ENCODE data around the gene CDH23. TPM values are rescaled to one million over a fixed set of nuclear protein-coding genes. Genes with fewer than 3 reads are reported as not detected.

The CDH23 gene
- total and polyA plus RNA-seq, 10 of the 15 experiments (the other 5 are each of a cell fraction or from before 2014, with no cell fraction given): 0.09 to 0.40 (median 0.15) TPM; not detected in 1

DNA sequence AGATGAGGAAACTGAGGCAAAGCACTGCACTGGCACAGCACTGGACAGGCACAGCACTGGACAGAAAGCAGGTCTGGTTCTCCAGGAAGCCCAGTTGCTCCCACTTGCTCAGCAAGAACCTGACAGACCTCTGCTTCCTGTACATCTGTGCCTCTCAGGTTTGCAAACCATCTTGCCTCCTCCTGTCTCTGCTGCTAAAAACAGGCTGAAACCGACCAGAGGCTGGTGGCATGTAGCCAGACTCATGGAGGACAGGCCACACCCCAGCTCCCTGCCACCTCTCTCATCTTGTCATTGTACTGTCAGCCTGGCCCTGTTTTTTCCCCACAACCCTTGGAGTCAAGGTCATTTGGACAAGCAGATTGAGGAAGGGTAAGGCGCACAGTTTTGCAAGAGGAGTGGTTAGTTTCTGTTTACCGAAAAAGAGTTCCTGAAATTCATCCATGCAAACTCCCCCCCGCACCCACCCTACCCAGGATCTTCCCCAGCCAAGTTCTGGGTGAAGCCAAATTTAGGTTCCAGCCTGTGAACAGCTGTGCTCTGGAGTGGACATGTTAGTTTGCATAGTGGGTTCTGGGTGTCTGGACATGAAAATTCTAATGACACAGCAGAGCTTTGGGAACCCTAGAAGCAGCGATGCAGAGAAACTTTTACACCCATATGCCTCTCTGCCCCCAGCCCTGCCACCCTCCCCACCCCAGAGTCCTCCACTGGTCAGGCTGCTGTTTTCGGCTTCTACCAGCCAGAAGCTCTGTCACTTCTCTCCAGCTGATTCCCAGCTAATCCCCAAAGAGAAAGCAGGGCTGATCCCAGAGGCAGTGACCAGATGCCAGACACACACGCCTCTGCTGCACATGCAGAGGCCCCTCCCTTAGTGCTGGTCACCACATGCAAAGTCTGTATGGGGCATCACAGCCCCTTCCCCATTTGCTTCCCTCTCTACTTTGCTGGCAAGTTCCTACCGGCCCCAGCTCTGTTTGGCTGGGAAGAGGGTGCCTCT, 331.3 kb downstream of the CDH23 start (continued):
- TF ChIP-seq, protein P1, sequence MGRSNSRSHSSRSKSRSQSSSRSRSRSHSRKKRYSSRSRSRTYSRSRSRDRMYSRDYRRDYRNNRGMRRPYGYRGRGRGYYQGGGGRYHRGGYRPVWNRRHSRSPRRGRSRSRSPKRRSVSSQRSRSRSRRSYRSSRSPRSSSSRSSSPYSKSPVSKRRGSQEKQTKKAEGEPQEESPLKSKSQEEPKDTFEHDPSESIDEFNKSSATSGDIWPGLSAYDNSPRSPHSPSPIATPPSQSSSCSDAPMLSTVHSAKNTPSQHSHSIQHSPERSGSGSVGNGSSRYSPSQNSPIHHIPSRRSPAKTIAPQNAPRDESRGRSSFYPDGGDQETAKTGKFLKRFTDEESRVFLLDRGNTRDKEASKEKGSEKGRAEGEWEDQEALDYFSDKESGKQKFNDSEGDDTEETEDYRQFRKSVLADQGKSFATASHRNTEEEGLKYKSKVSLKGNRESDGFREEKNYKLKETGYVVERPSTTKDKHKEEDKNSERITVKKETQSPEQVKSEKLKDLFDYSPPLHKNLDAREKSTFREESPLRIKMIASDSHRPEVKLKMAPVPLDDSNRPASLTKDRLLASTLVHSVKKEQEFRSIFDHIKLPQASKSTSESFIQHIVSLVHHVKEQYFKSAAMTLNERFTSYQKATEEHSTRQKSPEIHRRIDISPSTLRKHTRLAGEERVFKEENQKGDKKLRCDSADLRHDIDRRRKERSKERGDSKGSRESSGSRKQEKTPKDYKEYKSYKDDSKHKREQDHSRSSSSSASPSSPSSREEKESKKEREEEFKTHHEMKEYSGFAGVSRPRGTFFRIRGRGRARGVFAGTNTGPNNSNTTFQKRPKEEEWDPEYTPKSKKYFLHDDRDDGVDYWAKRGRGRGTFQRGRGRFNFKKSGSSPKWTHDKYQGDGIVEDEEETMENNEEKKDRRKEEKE (IDR thresholded peaks at IDR 0.05): no peak
- TF ChIP-seq MTA3 (IDR thresholded peaks at IDR 0.05; ENCODE audit: borderline replicate concordance, low read length) (no peak), TAF1 (IDR thresholded peaks at IDR 0.05; ENCODE audit: borderline replicate concordance, low read depth, low read length) (no peak), BCL11A (IDR thresholded peaks at IDR 0.05; ENCODE audit: low read depth, low read length) (no peak), SUPT20H (IDR thresholded peaks at IDR 0.05; ENCODE audit: borderline replicate concordance, control insufficient read depth, low read depth, low read length) (no peak), ZNF274 (IDR thresholded peaks at IDR 0.05; ENCODE audit: insufficient read depth, insufficient read length) (no peak), ZNF207 (IDR thresholded peaks at IDR 0.05; ENCODE audit: borderline replicate concordance) (no peak), ZNF384 (IDR thresholded peaks at IDR 0.05; ENCODE audit: borderline replicate concordance, low read depth, low read length) (no peak), MYC (IDR thresholded peaks at IDR 0.05; ENCODE audit: insufficient read depth, insufficient read length, insufficient replicate concordance, low read length, severe bottlenecking) (no peak), RAD21 (IDR thresholded peaks at IDR 0.05; ENCODE audit: insufficient read depth, low read depth, low read length) (no peak), KLF5 (IDR thresholded peaks at IDR 0.05; ENCODE audit: partially characterized antibody) (no peak), FOS (IDR thresholded peaks at IDR 0.05; ENCODE audit: borderline replicate concordance, extremely low read depth, insufficient read length) (no peak), ZNF622 (IDR thresholded peaks at IDR 0.05) (no peak), PAX5 (IDR thresholded peaks at IDR 0.05; ENCODE audit: borderline replicate concordance, low read depth, low read length) (no peak; the same call in 1 of the 2 replicates), POU2F2 (IDR thresholded peaks at IDR 0.05; ENCODE audit: borderline replicate concordance, low read depth, low read length) (0 out of 3 replicates have a peak, but pooled peaks have one; percentile 11), KAT2A (conservative IDR thresholded peaks at IDR 0.05; ENCODE audit: control insufficient read depth, low read depth, low read length) (no peak)
- TF ChIP-seq, protein P2, sequence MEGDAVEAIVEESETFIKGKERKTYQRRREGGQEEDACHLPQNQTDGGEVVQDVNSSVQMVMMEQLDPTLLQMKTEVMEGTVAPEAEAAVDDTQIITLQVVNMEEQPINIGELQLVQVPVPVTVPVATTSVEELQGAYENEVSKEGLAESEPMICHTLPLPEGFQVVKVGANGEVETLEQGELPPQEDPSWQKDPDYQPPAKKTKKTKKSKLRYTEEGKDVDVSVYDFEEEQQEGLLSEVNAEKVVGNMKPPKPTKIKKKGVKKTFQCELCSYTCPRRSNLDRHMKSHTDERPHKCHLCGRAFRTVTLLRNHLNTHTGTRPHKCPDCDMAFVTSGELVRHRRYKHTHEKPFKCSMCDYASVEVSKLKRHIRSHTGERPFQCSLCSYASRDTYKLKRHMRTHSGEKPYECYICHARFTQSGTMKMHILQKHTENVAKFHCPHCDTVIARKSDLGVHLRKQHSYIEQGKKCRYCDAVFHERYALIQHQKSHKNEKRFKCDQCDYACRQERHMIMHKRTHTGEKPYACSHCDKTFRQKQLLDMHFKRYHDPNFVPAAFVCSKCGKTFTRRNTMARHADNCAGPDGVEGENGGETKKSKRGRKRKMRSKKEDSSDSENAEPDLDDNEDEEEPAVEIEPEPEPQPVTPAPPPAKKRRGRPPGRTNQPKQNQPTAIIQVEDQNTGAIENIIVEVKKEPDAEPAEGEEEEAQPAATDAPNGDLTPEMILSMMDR (IDR thresholded peaks at IDR 0.05 in 2 of 3, conservative IDR thresholded peaks at IDR 0.05 in 1 of 3; ENCODE audit: control insufficient read depth in 2 of 3, extremely low read depth in 1 of 3, insufficient read depth in 1 of 3, low read depth in 3 of 3, low read length in 3 of 3): no peak
- TF ChIP-seq, protein P3, sequence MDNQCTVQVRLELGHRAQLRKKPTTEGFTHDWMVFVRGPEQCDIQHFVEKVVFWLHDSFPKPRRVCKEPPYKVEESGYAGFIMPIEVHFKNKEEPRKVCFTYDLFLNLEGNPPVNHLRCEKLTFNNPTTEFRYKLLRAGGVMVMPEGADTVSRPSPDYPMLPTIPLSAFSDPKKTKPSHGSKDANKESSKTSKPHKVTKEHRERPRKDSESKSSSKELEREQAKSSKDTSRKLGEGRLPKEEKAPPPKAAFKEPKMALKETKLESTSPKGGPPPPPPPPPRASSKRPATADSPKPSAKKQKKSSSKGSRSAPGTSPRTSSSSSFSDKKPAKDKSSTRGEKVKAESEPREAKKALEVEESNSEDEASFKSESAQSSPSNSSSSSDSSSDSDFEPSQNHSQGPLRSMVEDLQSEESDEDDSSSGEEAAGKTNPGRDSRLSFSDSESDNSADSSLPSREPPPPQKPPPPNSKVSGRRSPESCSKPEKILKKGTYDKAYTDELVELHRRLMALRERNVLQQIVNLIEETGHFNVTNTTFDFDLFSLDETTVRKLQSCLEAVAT (IDR thresholded peaks at IDR 0.05): no peak

Data from GM12878 (cell line).